PC-3 (cell line): ENCODE data around the gene CTSC.

Experiments
- CTCF ChIP-seq: fragments of 300-600 bp; sonication (generic); conservative IDR thresholded peaks from 2 replicates; pipeline ENCODE4 v1.5.1; 2017; ENCODE audit warnings: antibody characterized with exemption, low read depth, mild to moderate bottlenecking, low read length
- EZH2 ChIP-seq: fragments of 300-600 bp; sonication (generic); IDR thresholded peaks from one replicate; pipeline ENCODE4 v1.6.1; 2017; ENCODE audit warnings: antibody characterized with exemption, mild to moderate bottlenecking, low read length; ENCODE audit not compliant: unreplicated experiment
- EZH2phosphoT487 ChIP-seq: fragments of 300-600 bp; sonication (generic); IDR thresholded peaks from 2 replicates; pipeline ENCODE4 v1.6.1; 2018; ENCODE audit warnings: mild to moderate bottlenecking, antibody characterized with exemption, low read length, borderline replicate concordance

GRCh38 chr11:88363648-88364065 is 26.1 kb upstream of the CTSC start:
- TF ChIP-seq EZH2 (no peak), EZH2phosphoT487 (no peak), CTCF (no peak)
